KMS-11 (cell line): ENCODE results near the gene ADCY5.

Experiments
- H2AFZ ChIP-seq: fragments of 200-600 bp; sonication (generic); 2 replicates; pipeline ENCODE4 v1.6.1; 2016; ENCODE audit warnings: antibody characterized with exemption, mixed run types, low read depth
- H3K27ac ChIP-seq: fragments of 200-600 bp; sonication (generic); 2 replicates; pipeline ENCODE4 v1.6.1; 2016; ENCODE audit warnings: mild to moderate bottlenecking, mixed run types
- H3K27me3 ChIP-seq: fragments of 200-600 bp; sonication (generic); 2 replicates; pipeline ENCODE4 v1.6.1; 2017; ENCODE audit warnings: mild to moderate bottlenecking, low read depth, mixed run types, moderate library complexity; ENCODE audit not compliant: insufficient read depth
- H3K36me3 ChIP-seq: fragments of 200-600 bp; sonication (generic); 2 replicates; pipeline ENCODE4 v1.6.1; 2017; ENCODE audit warnings: mild to moderate bottlenecking, mixed run types; ENCODE audit not compliant: insufficient read depth
- H3K4me1 ChIP-seq: fragments of 200-600 bp; sonication (generic); 2 replicates; pipeline ENCODE4 v1.6.1; 2016; ENCODE audit warnings: mild to moderate bottlenecking, low read depth, mixed run types; ENCODE audit not compliant: poor library complexity, severe bottlenecking
- H3K4me2 ChIP-seq: fragments of 200-600 bp; sonication (generic); 2 replicates; pipeline ENCODE4 v1.7.0; 2016; ENCODE audit warnings: mild to moderate bottlenecking, mixed run types
- H3K4me3 ChIP-seq: fragments of 200-600 bp; sonication (generic); IDR thresholded peaks from 2 replicates; pipeline ENCODE4 v1.6.1; 2017; ENCODE audit warnings: low read depth, low read length, mixed read lengths; ENCODE audit not compliant: insufficient read depth
- H3K79me2 ChIP-seq: fragments of 200-600 bp; sonication (generic); 2 replicates; pipeline ENCODE4 v1.6.1; 2016; ENCODE audit warnings: low read depth, mixed run types; ENCODE audit not compliant: insufficient read depth
- H3K9ac ChIP-seq: fragments of 200-600 bp; sonication (generic); 2 replicates; pipeline ENCODE4 v1.6.1; 2016; ENCODE audit warnings: mild to moderate bottlenecking, mixed run types
- H4K20me1 ChIP-seq: fragments of 200-600 bp; sonication (generic); 2 replicates; pipeline ENCODE4 v1.6.1; 2016; ENCODE audit warnings: mild to moderate bottlenecking, mixed run types; ENCODE audit not compliant: insufficient read depth
- TF ChIP-seq, protein P1 (sequence below): fragments of 200-600 bp; sonication (generic); conservative IDR thresholded peaks from 2 replicates; pipeline ENCODE4 v1.6.1; 2017; ENCODE audit warnings: low read depth, mild to moderate bottlenecking, antibody characterized with exemption, low read length, moderate library complexity, mixed read lengths

The ADCY5 gene

GRCh38 chr3:123449997-123450604 is 1.2 kb upstream of the ADCY5 start:
- TF ChIP-seq, protein P1, sequence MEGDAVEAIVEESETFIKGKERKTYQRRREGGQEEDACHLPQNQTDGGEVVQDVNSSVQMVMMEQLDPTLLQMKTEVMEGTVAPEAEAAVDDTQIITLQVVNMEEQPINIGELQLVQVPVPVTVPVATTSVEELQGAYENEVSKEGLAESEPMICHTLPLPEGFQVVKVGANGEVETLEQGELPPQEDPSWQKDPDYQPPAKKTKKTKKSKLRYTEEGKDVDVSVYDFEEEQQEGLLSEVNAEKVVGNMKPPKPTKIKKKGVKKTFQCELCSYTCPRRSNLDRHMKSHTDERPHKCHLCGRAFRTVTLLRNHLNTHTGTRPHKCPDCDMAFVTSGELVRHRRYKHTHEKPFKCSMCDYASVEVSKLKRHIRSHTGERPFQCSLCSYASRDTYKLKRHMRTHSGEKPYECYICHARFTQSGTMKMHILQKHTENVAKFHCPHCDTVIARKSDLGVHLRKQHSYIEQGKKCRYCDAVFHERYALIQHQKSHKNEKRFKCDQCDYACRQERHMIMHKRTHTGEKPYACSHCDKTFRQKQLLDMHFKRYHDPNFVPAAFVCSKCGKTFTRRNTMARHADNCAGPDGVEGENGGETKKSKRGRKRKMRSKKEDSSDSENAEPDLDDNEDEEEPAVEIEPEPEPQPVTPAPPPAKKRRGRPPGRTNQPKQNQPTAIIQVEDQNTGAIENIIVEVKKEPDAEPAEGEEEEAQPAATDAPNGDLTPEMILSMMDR, result no peak
- Histone ChIP-seq H3K4me2 (no peak overlapping the region), H3K9ac (no peak overlapping the region), H4K20me1 (no peaks in the 10 kb centered on the region), H3K4me1 (no peaks in the 10 kb centered on the region), H3K36me3 (no peaks in the 10 kb centered on the region), H3K27ac (no peak overlapping the region), H3K79me2 (no peaks in the 10 kb centered on the region), H3K4me3 (no peak overlapping the region), H3K27me3 (no peaks in the 10 kb centered on the region), H2AFZ (no peak overlapping the region)

DNA sequence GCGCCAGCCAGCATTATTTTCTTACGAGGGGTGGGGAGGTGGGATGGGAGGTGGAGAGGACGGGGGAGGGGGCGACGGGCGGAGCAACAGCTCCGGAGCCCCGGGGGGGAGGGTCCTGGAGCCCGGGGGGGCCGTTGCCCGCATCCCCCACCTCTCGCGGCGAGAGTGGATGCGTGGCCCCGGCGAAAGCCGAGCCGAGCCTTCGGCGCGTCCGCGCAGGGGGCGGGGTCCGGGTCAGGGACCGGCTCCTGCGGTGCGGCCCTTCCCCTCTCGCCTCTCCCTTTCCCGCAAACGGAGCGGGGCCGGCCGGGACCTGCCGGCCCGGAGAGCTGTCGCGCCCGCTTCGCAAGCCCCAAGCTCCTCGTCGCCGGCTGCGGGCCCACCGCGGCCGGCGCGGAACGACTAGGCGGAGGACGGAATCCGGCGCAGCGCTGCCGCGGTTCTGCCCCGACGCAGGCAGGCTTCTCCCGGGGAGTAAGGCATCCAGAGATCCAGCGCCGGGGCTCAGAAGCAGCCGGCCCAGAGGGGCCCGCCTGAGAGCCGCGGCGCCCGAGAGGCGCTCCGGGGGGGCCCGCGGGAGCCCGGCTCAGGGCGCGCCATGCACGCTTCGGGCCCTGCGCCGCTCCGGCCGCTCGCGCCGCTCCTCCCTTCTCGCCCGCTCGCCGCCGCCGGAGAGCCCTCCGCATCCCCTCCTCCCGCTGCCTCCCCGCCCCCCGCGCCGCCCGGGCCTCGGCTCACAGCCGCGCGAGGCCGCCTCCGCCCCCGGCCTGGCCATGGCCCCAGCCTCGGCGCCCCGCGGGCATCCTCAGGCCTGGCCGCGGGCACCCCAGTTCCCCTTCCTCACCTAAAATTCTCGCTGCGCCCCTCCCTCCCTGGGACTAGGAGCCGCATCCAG is 459 bp upstream of the ADCY5 start:
- TF ChIP-seq, protein P1, result no peak
- H2AFZ ChIP-seq, result no peak overlapping the region
- no peaks in the 10 kb centered on the region for H4K20me1 ChIP-seq
- no peaks in the 10 kb centered on the region for H3K79me2 ChIP-seq
- no peak overlapping the region for H3K4me2 ChIP-seq
- H3K9ac ChIP-seq, result no peak overlapping the region
- no peaks in the 10 kb centered on the region for H3K4me1 ChIP-seq
- no peak overlapping the region for H3K27ac ChIP-seq
- no peaks in the 10 kb centered on the region for H3K27me3 ChIP-seq
- H3K4me3 ChIP-seq, result no peak overlapping the region
- H3K36me3 ChIP-seq, result no peaks in the 10 kb centered on the region

DNA sequence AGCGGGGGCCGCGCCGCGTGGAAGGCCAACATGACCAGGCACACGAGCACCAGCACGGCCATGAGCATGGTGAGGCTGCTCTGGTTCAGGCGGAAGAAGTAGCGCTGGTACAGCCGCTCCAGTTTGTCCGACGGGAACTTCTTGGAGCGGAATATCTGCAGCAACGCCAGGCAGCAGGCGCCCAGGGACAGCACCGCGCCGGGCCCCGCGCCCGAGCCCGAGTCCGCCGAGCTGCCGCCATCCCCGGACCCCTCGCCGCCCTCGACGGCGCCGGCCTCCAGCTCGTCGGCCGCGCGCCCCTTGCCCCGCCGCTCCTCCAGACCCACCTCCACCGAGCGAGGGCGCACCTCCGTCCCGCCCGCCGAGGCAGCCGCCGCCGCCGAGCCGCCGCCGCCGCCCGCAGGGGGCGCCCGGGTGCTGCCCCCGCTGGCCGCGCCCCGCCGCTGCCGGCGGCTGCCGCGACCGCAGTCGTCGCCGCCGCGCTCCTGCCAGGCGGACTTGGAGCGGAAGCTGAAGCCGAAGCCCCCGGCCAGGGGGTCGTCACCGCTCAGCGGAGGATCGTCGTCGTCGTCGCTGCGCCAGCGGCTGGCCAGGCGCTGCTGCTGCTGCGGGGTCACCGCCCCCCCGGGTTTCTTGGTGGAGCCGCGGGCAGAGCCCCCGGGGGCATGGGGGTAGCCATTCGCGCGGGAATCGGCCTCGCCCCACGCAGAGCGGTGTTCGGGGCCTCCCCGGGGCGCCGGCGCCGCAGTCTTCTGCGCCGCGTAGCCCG is 957 bp downstream of the ADCY5 start:
- H2AFZ ChIP-seq, result no peak overlapping the region
- no peak overlapping the region for H3K27ac ChIP-seq
- no peaks in the 10 kb centered on the region for H3K4me1 ChIP-seq
- no peaks in the 10 kb centered on the region for H3K27me3 ChIP-seq
- H3K9ac ChIP-seq, result no peak overlapping the region
- no peaks in the 10 kb centered on the region for H3K79me2 ChIP-seq
- no peak overlapping the region for H3K4me3 ChIP-seq
- no peaks in the 10 kb centered on the region for H3K36me3 ChIP-seq
- H3K4me2 ChIP-seq, result no peak overlapping the region
- no peaks in the 10 kb centered on the region for H4K20me1 ChIP-seq
- TF ChIP-seq, protein P1, result no peak

GRCh38 chr3:123447416-123447748 is 1.5 kb downstream of the ADCY5 start:
- H3K4me2 ChIP-seq, result no peak overlapping the region
- no peak overlapping the region for H3K27ac ChIP-seq
- H3K4me3 ChIP-seq, result no peak overlapping the region
- no peaks in the 10 kb centered on the region for H3K79me2 ChIP-seq
- TF ChIP-seq, protein P1, result no peak
- H3K27me3 ChIP-seq, result no peaks in the 10 kb centered on the region
- H4K20me1 ChIP-seq, result no peaks in the 10 kb centered on the region
- H3K9ac ChIP-seq, result no peak overlapping the region
- H2AFZ ChIP-seq, result no peak overlapping the region
- H3K4me1 ChIP-seq, result no peaks in the 10 kb centered on the region
- H3K36me3 ChIP-seq, result no peaks in the 10 kb centered on the region
